Panc1 (cell line): ENCODE measurements around the gene STOX2. TPM values are rescaled to one million over a fixed set of nuclear protein-coding genes. Genes with fewer than 3 reads are reported as not detected.

Experiments used
- ATAC-seq: fragments of 200-7000 bp; cut with Tn5 transposase; 2 replicates; pipeline ENCODE4 v1.9.1; 2020; ENCODE audit warnings: mild to moderate bottlenecking, moderate library complexity
- BruUV-seq: library from RNA; stranded (reverse); fragments of 400-500 nt; replicated peaks from 2 replicates; lab custom pipeline; 2021; lab: Mats Ljungman, UMichigan
- CTCF ChIA-PET: fragments of 300-600 bp; sonication (Branson Sonifier 250); formaldehyde crosslinking; loops from one replicate; lab custom pipeline; 2022; ENCODE audit warnings: antibody characterized with exemption; lab: Charles Lee
- POLR2A ChIA-PET: fragments of 300-600 bp; sonication (Branson Sonifier 250); formaldehyde crosslinking; loops from one replicate; lab custom pipeline; 2022; ENCODE audit warnings: antibody characterized with exemption; lab: Charles Lee
- DNase-seq: peaks from one replicate; pipeline ENCODE4 v3.0.0-alpha.2; 2010; ENCODE audit warnings: low read depth, low spot score
- H3K27ac ChIP-seq: 2 replicates; pipeline ENCODE4 v1.5.1; 2011; ENCODE audit warnings: mild to moderate bottlenecking, low read length, inconsistent platforms
- H3K27me3 ChIP-seq: fragments of 200-500 bp; sonication (Bioruptor generic); 2 replicates; pipeline ENCODE4 v1.6.0; 2014; ENCODE audit warnings: low read length, inconsistent platforms; ENCODE audit not compliant: control insufficient read depth, insufficient read depth
- H3K36me3 ChIP-seq: fragments of 200-500 bp; sonication (Bioruptor generic); 2 replicates; pipeline ENCODE4 v1.5.1; 2014; ENCODE audit warnings: inconsistent platforms, mild to moderate bottlenecking, low read length, moderate library complexity; ENCODE audit not compliant: control insufficient read depth, insufficient read depth
- H3K4me1 ChIP-seq: 2 replicates; pipeline ENCODE4 v1.5.1; 2011; ENCODE audit warnings: inconsistent platforms, mild to moderate bottlenecking, low read length, moderate library complexity; ENCODE audit not compliant: control insufficient read depth, insufficient read depth
- H3K4me3 ChIP-seq, 2 experiments: 2 replicates each; pipeline ENCODE4 v1.5.1; 2011 to 2012; ENCODE audit warnings: low read depth in 2 of 2, low read length in 2 of 2, mild to moderate bottlenecking in 2 of 2, inconsistent platforms in 1 of 2, moderate library complexity in 1 of 2
- H3K9me3 ChIP-seq: fragments of 200-500 bp; sonication (Bioruptor generic); 2 replicates; pipeline ENCODE4 v1.5.1; 2014; ENCODE audit warnings: low read depth, mild to moderate bottlenecking, inconsistent platforms, low read length, moderate library complexity; ENCODE audit not compliant: control insufficient read depth, insufficient read depth
- POLR2AphosphoS5 ChIP-seq: IDR thresholded peaks from 2 replicates; pipeline ENCODE4 v1.6.1; 2012; ENCODE audit warnings: mild to moderate bottlenecking, low read depth, low read length, moderate library complexity
- SIN3A ChIP-seq: IDR thresholded peaks from 2 replicates; pipeline ENCODE4 v1.6.1; 2012; ENCODE audit warnings: low read depth, mild to moderate bottlenecking, low read length, moderate library complexity, borderline replicate concordance; ENCODE audit not compliant: insufficient read depth
- TCF7L2 ChIP-seq: IDR thresholded peaks from 2 replicates; pipeline ENCODE4 v1.6.1; 2011; ENCODE audit warnings: mild to moderate bottlenecking, low read depth, low read length, inconsistent platforms
- in situ Hi-C: cut with HindIII; loops from 2 replicates; pipeline ENCODE4 v1.10.0; 2016; ENCODE audit warnings: low sequenced_read_pairs, low pct_unique_long_range_greater_than_20kb
- intact Hi-C: fragments of 100-400 bp; cut with micrococcal nuclease; formaldehyde crosslinking; loops from one replicate; pipeline ENCODE4 v1.10.0; 2022; ENCODE audit not compliant: unreplicated experiment
- total RNA-seq: library from RNA; stranded (reverse); gene quantifications from one replicate; pipeline ENCODE4 v1.2.1, GENCODE V29; 2021; ENCODE audit not compliant: unreplicated experiment
- TF ChIP-seq, protein P1 (sequence below), 2 experiments: IDR thresholded peaks; 2 replicates each; pipeline ENCODE4 v1.6.1; 2011 to 2012; ENCODE audit warnings: low read depth in 2 of 2, control low read depth in 1 of 2, low read length in 1 of 2, mild to moderate bottlenecking in 1 of 2, moderate library complexity in 1 of 2; ENCODE audit not compliant: insufficient read depth in 1 of 2
- TF ChIP-seq, protein P2 (sequence below): fragments of 450-650 bp; IDR thresholded peaks from 2 replicates; pipeline ENCODE4 v1.5.1; 2017; ENCODE audit warnings: mild to moderate bottlenecking

The STOX2 gene
- total RNA-seq, 1 experiment from 2014 or later = 10.6 TPM

- CTCF ChIA-PET = no interaction called here
These were observed 84.4 kb downstream of the STOX2 start for GRCh38 chr4:183989461-183989860.

GRCh38 chr4:183989931-183990330 is 84.8 kb downstream of the STOX2 start:
- Histone ChIP-seq H3K27me3 (no peaks in the 10 kb centered on the region), H3K4me3 (no peak overlapping the region), H3K36me3 (no peaks in the 10 kb centered on the region), H3K27ac (no peak overlapping the region), H3K4me1 (peaks cover 15% of the 10 kb centered on the region), H3K9me3 (no peaks in the 10 kb centered on the region)
- ChIA-PET CTCF (no interaction called here), POLR2A (no interaction called here)
- TF ChIP-seq POLR2AphosphoS5 (no peak), TCF7L2 (no peak), SIN3A (no peak)
- TF ChIP-seq, protein P1, sequence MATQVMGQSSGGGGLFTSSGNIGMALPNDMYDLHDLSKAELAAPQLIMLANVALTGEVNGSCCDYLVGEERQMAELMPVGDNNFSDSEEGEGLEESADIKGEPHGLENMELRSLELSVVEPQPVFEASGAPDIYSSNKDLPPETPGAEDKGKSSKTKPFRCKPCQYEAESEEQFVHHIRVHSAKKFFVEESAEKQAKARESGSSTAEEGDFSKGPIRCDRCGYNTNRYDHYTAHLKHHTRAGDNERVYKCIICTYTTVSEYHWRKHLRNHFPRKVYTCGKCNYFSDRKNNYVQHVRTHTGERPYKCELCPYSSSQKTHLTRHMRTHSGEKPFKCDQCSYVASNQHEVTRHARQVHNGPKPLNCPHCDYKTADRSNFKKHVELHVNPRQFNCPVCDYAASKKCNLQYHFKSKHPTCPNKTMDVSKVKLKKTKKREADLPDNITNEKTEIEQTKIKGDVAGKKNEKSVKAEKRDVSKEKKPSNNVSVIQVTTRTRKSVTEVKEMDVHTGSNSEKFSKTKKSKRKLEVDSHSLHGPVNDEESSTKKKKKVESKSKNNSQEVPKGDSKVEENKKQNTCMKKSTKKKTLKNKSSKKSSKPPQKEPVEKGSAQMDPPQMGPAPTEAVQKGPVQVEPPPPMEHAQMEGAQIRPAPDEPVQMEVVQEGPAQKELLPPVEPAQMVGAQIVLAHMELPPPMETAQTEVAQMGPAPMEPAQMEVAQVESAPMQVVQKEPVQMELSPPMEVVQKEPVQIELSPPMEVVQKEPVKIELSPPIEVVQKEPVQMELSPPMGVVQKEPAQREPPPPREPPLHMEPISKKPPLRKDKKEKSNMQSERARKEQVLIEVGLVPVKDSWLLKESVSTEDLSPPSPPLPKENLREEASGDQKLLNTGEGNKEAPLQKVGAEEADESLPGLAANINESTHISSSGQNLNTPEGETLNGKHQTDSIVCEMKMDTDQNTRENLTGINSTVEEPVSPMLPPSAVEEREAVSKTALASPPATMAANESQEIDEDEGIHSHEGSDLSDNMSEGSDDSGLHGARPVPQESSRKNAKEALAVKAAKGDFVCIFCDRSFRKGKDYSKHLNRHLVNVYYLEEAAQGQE (IDR thresholded peaks at IDR 0.05; ENCODE audit: insufficient read depth in 1 of 2, low read depth in 2 of 2, low read length in 1 of 2) = no peak
- TF ChIP-seq, protein P2, sequence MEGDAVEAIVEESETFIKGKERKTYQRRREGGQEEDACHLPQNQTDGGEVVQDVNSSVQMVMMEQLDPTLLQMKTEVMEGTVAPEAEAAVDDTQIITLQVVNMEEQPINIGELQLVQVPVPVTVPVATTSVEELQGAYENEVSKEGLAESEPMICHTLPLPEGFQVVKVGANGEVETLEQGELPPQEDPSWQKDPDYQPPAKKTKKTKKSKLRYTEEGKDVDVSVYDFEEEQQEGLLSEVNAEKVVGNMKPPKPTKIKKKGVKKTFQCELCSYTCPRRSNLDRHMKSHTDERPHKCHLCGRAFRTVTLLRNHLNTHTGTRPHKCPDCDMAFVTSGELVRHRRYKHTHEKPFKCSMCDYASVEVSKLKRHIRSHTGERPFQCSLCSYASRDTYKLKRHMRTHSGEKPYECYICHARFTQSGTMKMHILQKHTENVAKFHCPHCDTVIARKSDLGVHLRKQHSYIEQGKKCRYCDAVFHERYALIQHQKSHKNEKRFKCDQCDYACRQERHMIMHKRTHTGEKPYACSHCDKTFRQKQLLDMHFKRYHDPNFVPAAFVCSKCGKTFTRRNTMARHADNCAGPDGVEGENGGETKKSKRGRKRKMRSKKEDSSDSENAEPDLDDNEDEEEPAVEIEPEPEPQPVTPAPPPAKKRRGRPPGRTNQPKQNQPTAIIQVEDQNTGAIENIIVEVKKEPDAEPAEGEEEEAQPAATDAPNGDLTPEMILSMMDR = no peak
- intact Hi-C loops = no loop called here
- DNase-seq (no peak), ATAC-seq (no peak)
- in situ Hi-C loops = no loop called here
- BruUV-seq = no TSS peak

More at GRCh38 chr4:183989461-183989860, 84.4 kb downstream of the STOX2 start:
- Histone ChIP-seq H3K9me3 (no peaks in the 10 kb centered on the region), H3K4me1 (peaks cover 15% of the 10 kb centered on the region), H3K4me3 (no peak overlapping the region), H3K36me3 (no peaks in the 10 kb centered on the region), H3K27me3 (no peaks in the 10 kb centered on the region), H3K27ac (no peak overlapping the region)
- intact Hi-C loops (no loop called here), in situ Hi-C loops (no loop called here)
- BruUV-seq = no TSS peak
- no peak for DNase-seq
- no peak for TF ChIP-seq SIN3A
- POLR2A ChIA-PET = no interaction called here
- no peak for ATAC-seq

DNA sequence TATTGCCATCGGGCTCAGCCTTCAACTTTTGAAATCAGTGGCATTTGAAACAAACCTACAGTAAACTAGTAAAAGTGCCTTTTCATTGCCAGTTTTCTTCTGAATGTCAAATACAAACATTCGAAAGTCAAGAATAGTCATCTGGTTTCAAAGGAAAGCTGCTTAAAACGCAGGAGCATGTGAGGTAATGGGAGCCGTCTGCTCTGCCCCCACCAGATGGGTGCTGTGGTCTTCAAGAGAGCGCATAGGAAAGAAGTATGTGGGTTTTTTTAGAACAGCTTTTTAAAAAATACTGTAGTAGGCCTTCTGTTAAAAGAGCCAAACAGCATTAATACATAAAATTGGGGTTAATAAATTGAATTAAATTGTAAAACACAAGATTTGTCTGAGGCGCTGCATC is 88.6 kb downstream of the STOX2 start:
- no peak overlapping the region for H3K27ac ChIP-seq
- H3K9me3 ChIP-seq = no peaks in the 10 kb centered on the region
- intact Hi-C loops (no loop called here), in situ Hi-C loops (no loop called here)
- no peak overlapping the region for H3K4me3 ChIP-seq
- no TSS peak for BruUV-seq
- no peaks in the 10 kb centered on the region for H3K27me3 ChIP-seq
- peaks cover 5% of the 10 kb centered on the region; the same call in 1 of the 2 replicates for H3K4me1 ChIP-seq
- TF ChIP-seq, protein P1 (IDR thresholded peaks at IDR 0.05; ENCODE audit: insufficient read depth in 1 of 2, low read depth in 2 of 2, low read length in 1 of 2) = no peak
- TF ChIP-seq TCF7L2 (no peak), SIN3A (no peak), POLR2AphosphoS5 (no peak)
- TF ChIP-seq, protein P2 = no peak
- ATAC-seq = no peak
- no peaks in the 10 kb centered on the region for H3K36me3 ChIP-seq
- POLR2A ChIA-PET = no interaction called here
- DNase-seq = no peak
- CTCF ChIA-PET = no interaction called here
